Peyer's patch (tissue), 4 donors: ENCODE data around the gene TNMD. TPM values are rescaled to one million over a fixed set of nuclear protein-coding genes. Genes with fewer than 3 reads are reported as not detected.

ENCODE experiments used
- DNase-seq, 3 donors: peaks; one replicate each; pipeline ENCODE4 v3.0.0-alpha.2; 2017 to 2019
- H3K27ac ChIP-seq, 4 donors: fragments of 200-600 bp; sonication (generic); one replicate each; pipeline ENCODE4 v1.5.1; 2016 to 2019
- H3K27me3 ChIP-seq, 2 donors: fragments of 200-600 bp; sonication (generic); one replicate each; pipeline ENCODE4 v1.5.1; 2019
- H3K36me3 ChIP-seq, 3 donors: fragments of 200-600 bp; sonication (generic); one replicate each; pipeline ENCODE4 v1.5.1; 2016 to 2019
- H3K4me1 ChIP-seq, 4 donors: fragments of 200-600 bp; sonication (generic); one replicate each; pipeline ENCODE4 v1.5.1; 2016 to 2019
- H3K4me3 ChIP-seq, 4 donors: fragments of 200-600 bp; sonication (generic); 1 replicate in 3 of 4; 2 replicates in 1 of 4; pipeline ENCODE4 v1.5.1; 2016 to 2019; ENCODE audit warnings: mild to moderate bottlenecking in 1 of 4
- H3K9me3 ChIP-seq, 4 donors: fragments of 200-600 bp; sonication (generic); one replicate each; pipeline ENCODE4 v1.5.1; 2016 to 2019; ENCODE audit warnings: mild to moderate bottlenecking in 1 of 4
- CTCF ChIP-seq, 6 experiments: fragments of 450-650 bp in 4 of 6; fragments of 200-600 bp in 2 of 6; sonication (generic) in 1 of 6; IDR thresholded peaks; one replicate each; pipeline ENCODE4 v1.5.1; 2017 to 2019; ENCODE audit warnings: antibody characterized with exemption in 6 of 6, mild to moderate bottlenecking in 3 of 6, moderate library complexity in 1 of 6
- POLR2A ChIP-seq, 2 donors: fragments of 450-650 bp; IDR thresholded peaks; one replicate each; pipeline ENCODE4 v1.5.1; 2017; ENCODE audit warnings: antibody characterized with exemption in 2 of 2, mild to moderate bottlenecking in 2 of 2, moderate library complexity in 2 of 2
- total RNA-seq, 4 donors: library from RNA; depleted of rRNA; stranded (reverse); fragments of >200 nt; gene quantifications; one replicate each; pipeline ENCODE4 v1.1.0, GENCODE V29; 2016

The TNMD gene
- total RNA-seq, 4 donors from 2014 or later = 3.1 TPM; not detected in 3

GRCh38 chrX:100648458-100649417 lies 64.0 kb downstream of the TNMD start:
- H3K9me3 ChIP-seq = no peaks in the 10 kb centered on the region
- TF ChIP-seq CTCF (IDR thresholded peaks at IDR 0.05) (no peak), POLR2A (IDR thresholded peaks at IDR 0.05) (no peak)
- DNase-seq = no peak
- peaks cover 0 to 9% (median 0%) of the 10 kb centered on the region in 4 donors for H3K4me1 ChIP-seq
- H3K27ac ChIP-seq = peak overlapping the region in 3 of 4 donors; percentile 69 to 80 (median 77)
- H3K27me3 ChIP-seq = no peaks in the 10 kb centered on the region
- H3K4me3 ChIP-seq = no peak overlapping the region
- no peaks in the 10 kb centered on the region for H3K36me3 ChIP-seq

Other genes starting within 250 kb of the TNMD start
- gene PCDH19, start 174.7 kb upstream of the TNMD start, total RNA-seq = under 1 TPM; 0.35 to 0.94 (median 0.74) TPM
- gene TSPAN6, start 51.9 kb downstream of the TNMD start, total RNA-seq = 10 to 100 TPM; 19.0 to 42.9 (median 29.9) TPM
- 10 to 100 TPM in 2 of 4 donors, 1 to 10 TPM in 2; 8.1 to 66.8 (median 11.2) TPM for gene SRPX2, start 59.3 kb downstream of the TNMD start, total RNA-seq
- 100 to 1,000 TPM in 1 of 4 donors, 10 to 100 TPM in 3; 17.7 to 102 (median 31.3) TPM for gene SYTL4, start 147.2 kb downstream of the TNMD start, total RNA-seq
- 10 to 100 TPM; 20.1 to 30.1 (median 25.4) TPM for gene CSTF2, start 235.5 kb downstream of the TNMD start, total RNA-seq